ENCODE data around the gene NFATC1. TPM values are rescaled to one million over a fixed set of nuclear protein-coding genes. Genes with fewer than 3 reads are reported as not detected.

The NFATC1 gene
- total and polyA plus RNA-seq, 2 donors from 2014 or later, result 4.3 to 17.2 TPM

- DNase-seq (peak in 2 of 5 donors; percentile 38 to 59), FAIRE-seq (no peak)
- no peaks in the 10 kb centered on the region for H3K4me1 ChIP-seq (ENCODE audit: control insufficient read depth in 2 of 3, insufficient read depth in 2 of 3, low read depth in 1 of 3, low read length in 3 of 3)
- no peaks in the 10 kb centered on the region for H3K27me3 ChIP-seq (ENCODE audit: control insufficient read depth, insufficient read depth, low read length)
- TF ChIP-seq, protein P1, sequence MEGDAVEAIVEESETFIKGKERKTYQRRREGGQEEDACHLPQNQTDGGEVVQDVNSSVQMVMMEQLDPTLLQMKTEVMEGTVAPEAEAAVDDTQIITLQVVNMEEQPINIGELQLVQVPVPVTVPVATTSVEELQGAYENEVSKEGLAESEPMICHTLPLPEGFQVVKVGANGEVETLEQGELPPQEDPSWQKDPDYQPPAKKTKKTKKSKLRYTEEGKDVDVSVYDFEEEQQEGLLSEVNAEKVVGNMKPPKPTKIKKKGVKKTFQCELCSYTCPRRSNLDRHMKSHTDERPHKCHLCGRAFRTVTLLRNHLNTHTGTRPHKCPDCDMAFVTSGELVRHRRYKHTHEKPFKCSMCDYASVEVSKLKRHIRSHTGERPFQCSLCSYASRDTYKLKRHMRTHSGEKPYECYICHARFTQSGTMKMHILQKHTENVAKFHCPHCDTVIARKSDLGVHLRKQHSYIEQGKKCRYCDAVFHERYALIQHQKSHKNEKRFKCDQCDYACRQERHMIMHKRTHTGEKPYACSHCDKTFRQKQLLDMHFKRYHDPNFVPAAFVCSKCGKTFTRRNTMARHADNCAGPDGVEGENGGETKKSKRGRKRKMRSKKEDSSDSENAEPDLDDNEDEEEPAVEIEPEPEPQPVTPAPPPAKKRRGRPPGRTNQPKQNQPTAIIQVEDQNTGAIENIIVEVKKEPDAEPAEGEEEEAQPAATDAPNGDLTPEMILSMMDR (IDR thresholded peaks at IDR 0.05; ENCODE audit: borderline replicate concordance, extremely low read depth, insufficient read depth), result no peak
- no peak overlapping the region for H3K4me3 ChIP-seq (ENCODE audit: low read length in 3 of 3)
- H3K9me3 ChIP-seq (ENCODE audit: control insufficient read depth in 2 of 3, insufficient read depth in 1 of 3, low read length in 3 of 3), result peaks cover 0 to 1% (median 0%) of the 10 kb centered on the region in 3 donors
- H3K9ac ChIP-seq (ENCODE audit: low read length in 3 of 3), result no peak overlapping the region
- intact Hi-C loops (cut with DNase I), result no loop called here
- H3K27ac ChIP-seq (ENCODE audit: low read depth in 2 of 2, low read length in 2 of 2), result no peak overlapping the region
- no peaks in the 10 kb centered on the region for H3K36me3 ChIP-seq (ENCODE audit: control insufficient read depth in 2 of 3, insufficient read depth in 3 of 3, low read length in 3 of 3)
Measured at GRCh38 chr18:79558196-79558932, 162.6 kb downstream of the NFATC1 start.

- DNase-seq, result peak in 2 of 5 donors; percentile 31 to 37
- no peaks in the 10 kb centered on the region for H3K27me3 ChIP-seq (ENCODE audit: control insufficient read depth, insufficient read depth, low read length)
- TF ChIP-seq, protein P1 (IDR thresholded peaks at IDR 0.05; ENCODE audit: borderline replicate concordance, extremely low read depth, insufficient read depth), result no peak
- no peaks in the 10 kb centered on the region for H3K4me1 ChIP-seq (ENCODE audit: control insufficient read depth in 2 of 3, insufficient read depth in 2 of 3, low read depth in 1 of 3, low read length in 3 of 3)
- H3K27ac ChIP-seq (ENCODE audit: low read depth in 2 of 2, low read length in 2 of 2), result no peak overlapping the region
- no peaks in the 10 kb centered on the region for H3K36me3 ChIP-seq (ENCODE audit: control insufficient read depth in 2 of 3, insufficient read depth in 3 of 3, low read length in 3 of 3)
- intact Hi-C loops (cut with DNase I), result no loop called here
- H3K9me3 ChIP-seq (ENCODE audit: control insufficient read depth in 2 of 3, insufficient read depth in 1 of 3, low read length in 3 of 3), result peaks cover 0 to 1% (median 0%) of the 10 kb centered on the region in 3 donors
- no peak overlapping the region for H3K4me3 ChIP-seq (ENCODE audit: low read length in 3 of 3)
- H3K9ac ChIP-seq (ENCODE audit: low read length in 3 of 3), result no peak overlapping the region
- no peak for FAIRE-seq
Measured at GRCh38 chr18:79558933-79559416, 163.2 kb downstream of the NFATC1 start.

GRCh38 chr18:79559436-79559835 is 163.7 kb downstream of the NFATC1 start:
- TF ChIP-seq, protein P1 (IDR thresholded peaks at IDR 0.05; ENCODE audit: borderline replicate concordance, extremely low read depth, insufficient read depth), result no peak
- H3K27me3 ChIP-seq (ENCODE audit: control insufficient read depth, insufficient read depth, low read length), result no peaks in the 10 kb centered on the region
- peaks cover 0 to 1% (median 0%) of the 10 kb centered on the region in 3 donors for H3K9me3 ChIP-seq (ENCODE audit: control insufficient read depth in 2 of 3, insufficient read depth in 1 of 3, low read length in 3 of 3)
- H3K4me3 ChIP-seq (ENCODE audit: low read length in 3 of 3), result no peak overlapping the region
- H3K27ac ChIP-seq (ENCODE audit: low read depth in 2 of 2, low read length in 2 of 2), result no peak overlapping the region
- intact Hi-C loops (cut with DNase I), result no loop called here
- DNase-seq, result peak in 2 of 5 donors; percentile 16 to 29
- no peaks in the 10 kb centered on the region for H3K36me3 ChIP-seq (ENCODE audit: control insufficient read depth in 2 of 3, insufficient read depth in 3 of 3, low read length in 3 of 3)
- no peak for FAIRE-seq
- no peak overlapping the region for H3K9ac ChIP-seq (ENCODE audit: low read length in 3 of 3)
- no peaks in the 10 kb centered on the region for H3K4me1 ChIP-seq (ENCODE audit: control insufficient read depth in 2 of 3, insufficient read depth in 2 of 3, low read depth in 1 of 3, low read length in 3 of 3)

All from kidney (tissue), 14 donors.